Measurements from ENCODE around the gene SDF4.

The SDF4 gene

GRCh38 chr1:1212780-1213344 lies 18.9 kb downstream of the SDF4 start:
- no peak for DNase-seq (ENCODE audit: extremely low spot score)
- TF ChIP-seq HDGF (IDR thresholded peaks at IDR 0.05; ENCODE audit: borderline replicate concordance) (no peak), ARNT (IDR thresholded peaks at IDR 0.05) (no peak), SUZ12 (IDR thresholded peaks at IDR 0.05) (no peak), PKNOX1 (IDR thresholded peaks at IDR 0.05) (no peak), FOXK2 (IDR thresholded peaks at IDR 0.05) (no peak), BHLHE40 (IDR thresholded peaks at IDR 0.05; ENCODE audit: borderline replicate concordance) (no peak), ZNF384 (IDR thresholded peaks at IDR 0.05) (no peak), LEF1 (IDR thresholded peaks at IDR 0.05; ENCODE audit: borderline replicate concordance) (no peak), CTBP1 (IDR thresholded peaks at IDR 0.05; ENCODE audit: borderline replicate concordance) (no peak), FOXM1 (IDR thresholded peaks at IDR 0.05; ENCODE audit: borderline replicate concordance) (no peak), NFRKB (IDR thresholded peaks at IDR 0.05) (no peak), L3MBTL2 (conservative IDR thresholded peaks at IDR 0.05) (no peak), FOXA1 (IDR thresholded peaks at IDR 0.05) (no peak), TARDBP (IDR thresholded peaks at IDR 0.05) (no peak), ELF4 (IDR thresholded peaks at IDR 0.05) (no peak), SP1 (IDR thresholded peaks at IDR 0.05) (no peak)
- ChIA-PET CTCF (no interaction called here), POLR2A (no interaction called here)

GRCh38 chr1:1211541-1212441 lies 20.0 kb downstream of the SDF4 start:
- CTCF ChIA-PET = no interaction called here
- POLR2A ChIA-PET = no interaction called here
- no peak for TF ChIP-seq PKNOX1 (IDR thresholded peaks at IDR 0.05)
- TF ChIP-seq CTBP1 (IDR thresholded peaks at IDR 0.05; ENCODE audit: borderline replicate concordance) = no peak
- TF ChIP-seq FOXA1 (IDR thresholded peaks at IDR 0.05) = no peak
- no peak for TF ChIP-seq ZNF384 (IDR thresholded peaks at IDR 0.05)
- TF ChIP-seq LEF1 (IDR thresholded peaks at IDR 0.05; ENCODE audit: borderline replicate concordance) = no peak
- no peak for TF ChIP-seq ELF4 (IDR thresholded peaks at IDR 0.05)
- TF ChIP-seq TARDBP (IDR thresholded peaks at IDR 0.05) = no peak
- TF ChIP-seq HDGF (IDR thresholded peaks at IDR 0.05; ENCODE audit: borderline replicate concordance) = no peak
- no peak for TF ChIP-seq BHLHE40 (IDR thresholded peaks at IDR 0.05; ENCODE audit: borderline replicate concordance)
- no peak for TF ChIP-seq L3MBTL2 (conservative IDR thresholded peaks at IDR 0.05)
- no peak for TF ChIP-seq SP1 (IDR thresholded peaks at IDR 0.05)
- no peak for DNase-seq (ENCODE audit: extremely low spot score)

DNA sequence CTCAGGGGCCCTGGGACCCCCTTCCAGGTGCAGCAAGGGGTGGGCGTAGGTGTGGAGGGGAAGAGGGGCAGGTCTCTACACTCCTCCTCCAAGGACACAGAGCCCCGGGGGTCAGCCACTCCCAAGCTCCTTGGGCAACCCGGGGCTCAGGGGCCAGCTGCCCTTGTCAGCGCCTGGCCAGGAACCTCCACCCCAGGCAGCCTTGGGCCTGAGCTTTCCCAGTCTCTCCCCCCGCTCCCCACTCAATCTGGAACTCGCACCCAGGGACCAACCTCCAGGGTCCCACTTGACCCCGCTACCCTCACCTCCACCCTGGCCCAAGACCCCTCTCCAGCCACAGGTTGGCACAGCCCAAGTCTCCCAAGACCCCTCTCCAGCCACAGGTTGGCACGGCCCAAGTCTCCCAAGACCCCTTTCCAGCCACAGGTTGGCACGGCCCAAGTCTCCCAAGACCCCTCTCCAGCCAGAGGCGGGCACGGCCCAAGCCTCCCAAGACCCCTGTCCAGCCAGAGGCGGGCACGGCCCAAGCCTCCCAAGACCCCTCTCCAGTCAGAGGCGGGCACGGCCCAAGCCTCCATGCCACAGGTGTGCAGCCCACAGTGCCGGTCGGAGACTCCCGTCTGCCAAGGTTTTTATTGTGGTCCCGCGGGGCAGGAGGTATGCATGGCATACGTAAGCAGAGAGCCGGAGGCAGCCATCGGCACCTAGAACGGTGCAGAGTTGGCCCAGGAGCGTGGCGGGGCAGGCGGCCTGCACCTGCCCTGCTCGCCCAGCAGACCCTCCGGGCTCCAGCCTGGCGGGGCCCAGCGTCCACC lies 20.9 kb downstream of the SDF4 start:
- ChIA-PET CTCF (no interaction called here), POLR2A (no interaction called here)
- TF ChIP-seq FOXM1 (IDR thresholded peaks at IDR 0.05; ENCODE audit: borderline replicate concordance) = no peak
- TF ChIP-seq TARDBP (IDR thresholded peaks at IDR 0.05) = no peak
- TF ChIP-seq FOXA1 (IDR thresholded peaks at IDR 0.05) = no peak
- no peak for TF ChIP-seq L3MBTL2 (conservative IDR thresholded peaks at IDR 0.05)
- TF ChIP-seq ELF4 (IDR thresholded peaks at IDR 0.05) = no peak
- no peak for TF ChIP-seq SUZ12 (IDR thresholded peaks at IDR 0.05)
- no peak for TF ChIP-seq BHLHE40 (IDR thresholded peaks at IDR 0.05; ENCODE audit: borderline replicate concordance)
- no peak for TF ChIP-seq LEF1 (IDR thresholded peaks at IDR 0.05; ENCODE audit: borderline replicate concordance)
- TF ChIP-seq HDGF (IDR thresholded peaks at IDR 0.05; ENCODE audit: borderline replicate concordance) = no peak
- TF ChIP-seq PKNOX1 (IDR thresholded peaks at IDR 0.05) = no peak
- no peak for TF ChIP-seq ARNT (IDR thresholded peaks at IDR 0.05)
- no peak for TF ChIP-seq NFRKB (IDR thresholded peaks at IDR 0.05)
- TF ChIP-seq FOXK2 (IDR thresholded peaks at IDR 0.05) = no peak
- no peak for TF ChIP-seq CTBP1 (IDR thresholded peaks at IDR 0.05; ENCODE audit: borderline replicate concordance)
- TF ChIP-seq SP1 (IDR thresholded peaks at IDR 0.05) = no peak
- TF ChIP-seq ZNF384 (IDR thresholded peaks at IDR 0.05) = no peak
- no peak for DNase-seq (ENCODE audit: extremely low spot score)

- ChIA-PET POLR2A (no interaction called here), CTCF (no interaction called here)
- no peak for DNase-seq (ENCODE audit: extremely low spot score)
- TF ChIP-seq ELF4 (IDR thresholded peaks at IDR 0.05) = no peak
- no peak for TF ChIP-seq SUZ12 (IDR thresholded peaks at IDR 0.05)
- no peak for TF ChIP-seq BHLHE40 (IDR thresholded peaks at IDR 0.05; ENCODE audit: borderline replicate concordance)
- TF ChIP-seq CTBP1 (IDR thresholded peaks at IDR 0.05; ENCODE audit: borderline replicate concordance) = no peak
Observed at GRCh38 chr1:1208713-1209433, 22.9 kb downstream of the SDF4 start.

DNA sequence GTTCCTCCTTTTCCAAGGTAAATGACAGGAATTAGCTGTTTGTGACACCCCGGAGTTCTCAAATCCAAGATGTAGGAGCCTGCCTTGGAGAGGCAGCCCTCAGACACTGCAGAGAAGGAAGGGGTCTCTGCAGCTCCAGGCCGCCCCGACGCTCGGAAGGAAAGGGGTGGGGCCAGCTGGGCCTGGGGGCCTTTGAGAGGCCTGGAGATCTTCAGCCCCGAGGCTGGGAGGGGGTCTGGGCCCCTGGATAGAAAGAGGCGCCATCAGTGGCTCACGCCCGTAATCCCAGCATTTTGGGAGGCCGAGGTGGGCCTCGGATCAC lies 24.3 kb downstream of the SDF4 start:
- DNase-seq (ENCODE audit: extremely low spot score) = no peak
- TF ChIP-seq TARDBP (IDR thresholded peaks at IDR 0.05) = no peak
- TF ChIP-seq ELF4 (IDR thresholded peaks at IDR 0.05) = no peak
- TF ChIP-seq BHLHE40 (IDR thresholded peaks at IDR 0.05; ENCODE audit: borderline replicate concordance) = no peak
- TF ChIP-seq ARNT (IDR thresholded peaks at IDR 0.05) = no peak
- ChIA-PET CTCF (no interaction called here), POLR2A (no interaction called here)
